Panc1 (cell line): ENCODE results near the gene TSHZ1.

ENCODE experiments used
- POLR2AphosphoS5 ChIP-seq: IDR thresholded peaks from 2 replicates; pipeline ENCODE4 v1.6.1; 2012; ENCODE audit warnings: mild to moderate bottlenecking, low read depth, low read length, moderate library complexity
- TF ChIP-seq, protein P1 (sequence below): fragments of 450-650 bp; IDR thresholded peaks from 2 replicates; pipeline ENCODE4 v1.5.1; 2017; ENCODE audit warnings: mild to moderate bottlenecking

- TF ChIP-seq POLR2AphosphoS5, result no peak
- TF ChIP-seq, protein P1, sequence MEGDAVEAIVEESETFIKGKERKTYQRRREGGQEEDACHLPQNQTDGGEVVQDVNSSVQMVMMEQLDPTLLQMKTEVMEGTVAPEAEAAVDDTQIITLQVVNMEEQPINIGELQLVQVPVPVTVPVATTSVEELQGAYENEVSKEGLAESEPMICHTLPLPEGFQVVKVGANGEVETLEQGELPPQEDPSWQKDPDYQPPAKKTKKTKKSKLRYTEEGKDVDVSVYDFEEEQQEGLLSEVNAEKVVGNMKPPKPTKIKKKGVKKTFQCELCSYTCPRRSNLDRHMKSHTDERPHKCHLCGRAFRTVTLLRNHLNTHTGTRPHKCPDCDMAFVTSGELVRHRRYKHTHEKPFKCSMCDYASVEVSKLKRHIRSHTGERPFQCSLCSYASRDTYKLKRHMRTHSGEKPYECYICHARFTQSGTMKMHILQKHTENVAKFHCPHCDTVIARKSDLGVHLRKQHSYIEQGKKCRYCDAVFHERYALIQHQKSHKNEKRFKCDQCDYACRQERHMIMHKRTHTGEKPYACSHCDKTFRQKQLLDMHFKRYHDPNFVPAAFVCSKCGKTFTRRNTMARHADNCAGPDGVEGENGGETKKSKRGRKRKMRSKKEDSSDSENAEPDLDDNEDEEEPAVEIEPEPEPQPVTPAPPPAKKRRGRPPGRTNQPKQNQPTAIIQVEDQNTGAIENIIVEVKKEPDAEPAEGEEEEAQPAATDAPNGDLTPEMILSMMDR, result no peak
These were observed 32.2 kb upstream of the TSHZ1 start for GRCh38 chr18:75178376-75178775.
